GM19351 (cell line): ENCODE data around the gene CT47A7.
"Not testable (repeated sequence)": the region's sequence is repeated elsewhere in the genome, so short reads cannot be mapped to it uniquely, and the experiment has no call there.

ENCODE experiments used
- ATAC-seq: cut with Tn5 transposase; IDR thresholded peaks from one replicate; pipeline ENCODE4 v1.9.1; 2021; ENCODE audit warnings: mild to moderate bottlenecking, moderate library complexity; ENCODE audit not compliant: unreplicated experiment

CT47A7 gene

GRCh38 chrX:120956500-120956899, at the start of gene CT47A7:
Gene CT47A7, minus strand, starts transcription at chrX:120956600. Its CDS starts 255 bp downstream, at chrX:120956345.
- not testable (repeated sequence) for ATAC-seq

- ATAC-seq, result no peak
Observed at GRCh38 chrX:121000589-121000988, 44.2 kb upstream of the CT47A7 start.

- peak; percentile 70 for ATAC-seq
Observed at GRCh38 chrX:120999413-120999812, 43.0 kb upstream of the CT47A7 start.

- not testable (repeated sequence) for ATAC-seq
Observed at GRCh38 chrX:120985660-120986059, 29.3 kb upstream of the CT47A7 start, which contains the start of gene CT47A1. Gene CT47A1, minus strand, starts transcription at chrX:120985760. Its CDS starts 231 bp downstream, at chrX:120985529.
